Left lobe of liver (tissue), 2 donors: Measurements from ENCODE around the gene PRKCQ. TPM values are rescaled to one million over a fixed set of nuclear protein-coding genes. Genes with fewer than 3 reads are reported as not detected.
A peak's percentile ranks its signal among the peaks of the same experiment; 100 is the strongest.

Experiments used
- ATAC-seq: fragments of 200-7000 bp; cut with Tn5 transposase; one replicate; pipeline ENCODE4 v1.9.1; 2020; ENCODE audit warnings: mild to moderate bottlenecking, moderate library complexity
- DNase-seq: peaks from one replicate; pipeline ENCODE4 v3.0.0-alpha.2; 2020; ENCODE audit warnings: low spot score
- total RNA-seq: library from RNA; stranded (reverse); gene quantifications from one replicate; pipeline ENCODE4 v1.2.1, GENCODE V29; 2021
- donor health status: DM: no; HTN: no; CAD: no; lungs with moderate emphysema.
- donor health status: DM: no; HTN: yes; CAD: no.

PRKCQ gene
- total RNA-seq, 1 donor from 2014 or later = 0.20 TPM

DNA sequence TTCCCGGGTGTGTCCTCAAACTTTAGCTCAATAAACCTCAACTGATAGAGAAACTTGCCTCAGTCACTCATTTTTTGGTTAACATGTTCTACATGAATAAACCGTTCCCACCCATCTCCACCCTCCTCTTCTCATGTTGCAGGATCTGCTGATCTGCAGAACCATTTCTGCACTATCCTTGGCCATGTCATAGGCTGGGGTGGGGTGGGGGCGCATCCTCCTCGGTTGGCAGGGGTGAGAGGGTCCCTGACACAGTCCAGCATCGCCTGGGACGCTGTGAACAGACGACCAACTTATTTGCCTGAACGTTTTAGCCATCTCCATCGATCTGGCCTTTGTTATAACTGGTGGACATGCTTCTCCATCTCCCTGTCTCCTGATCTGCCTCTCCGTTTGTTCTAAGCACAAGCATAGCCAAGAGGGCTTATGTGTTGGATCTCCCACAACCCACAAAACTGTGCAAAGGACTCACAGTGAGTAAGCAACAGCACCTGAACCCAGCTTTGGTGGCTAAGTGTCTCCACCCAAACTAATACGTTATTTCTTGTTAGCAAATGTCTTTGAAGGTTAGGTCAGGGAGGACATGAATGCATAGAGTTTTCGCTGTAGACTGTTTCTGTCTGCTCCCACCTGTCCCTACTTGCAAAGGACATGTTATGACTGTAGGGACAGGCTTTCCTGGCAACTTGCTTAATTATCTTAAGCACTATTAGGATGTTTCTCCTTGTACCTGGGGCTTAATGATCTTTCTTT is 51.7 kb downstream of the PRKCQ start:
- ATAC-seq = no peak
- no peak for DNase-seq

DNA sequence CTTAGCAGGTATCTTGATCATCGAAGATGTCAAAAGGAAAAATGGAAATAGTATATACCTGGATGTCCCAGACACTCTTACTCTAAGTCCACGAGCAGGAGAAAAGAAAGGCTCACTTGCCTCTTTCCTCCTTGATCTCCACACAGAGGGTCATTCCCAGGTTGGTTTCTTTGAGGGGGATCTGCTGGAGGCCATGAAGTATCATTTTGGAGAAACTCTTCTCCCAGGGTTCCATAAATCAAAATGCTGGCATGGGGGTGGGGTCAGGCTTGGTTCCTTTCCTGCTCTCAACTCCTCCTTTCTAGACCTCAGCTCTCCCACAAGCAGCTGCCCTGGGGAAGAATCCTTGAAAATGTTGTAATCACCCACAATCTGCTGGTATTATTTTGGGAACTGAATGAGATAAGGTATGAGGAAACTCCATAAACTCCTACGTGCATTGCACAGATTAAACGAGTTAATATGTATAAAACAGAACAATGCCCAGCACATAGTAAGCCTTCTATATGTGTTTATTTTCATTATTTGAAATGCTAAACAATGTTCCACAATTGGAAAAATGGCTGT is 54.4 kb downstream of the PRKCQ start:
- DNase-seq (no peak), ATAC-seq (no peak)

DNA sequence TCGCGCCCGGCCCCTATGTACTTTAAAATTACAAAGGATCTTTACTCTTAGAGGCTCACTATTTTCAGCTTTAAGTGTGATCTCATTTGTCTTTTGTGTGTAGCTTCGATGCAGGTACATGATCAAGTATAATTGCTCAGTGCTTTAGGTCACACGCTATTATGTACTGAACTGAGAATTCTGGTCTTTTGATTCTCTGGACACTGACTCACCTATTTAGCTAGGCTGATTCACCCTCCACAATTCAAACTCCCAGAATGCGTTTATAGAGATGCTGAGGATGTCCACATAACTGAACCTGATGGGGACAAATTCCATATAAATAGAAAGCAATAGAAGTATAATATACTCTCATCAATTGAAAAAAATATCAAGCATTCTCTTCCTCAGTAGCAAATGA is 57.8 kb downstream of the PRKCQ start:
- no peak for DNase-seq
- ATAC-seq = no peak

DNA sequence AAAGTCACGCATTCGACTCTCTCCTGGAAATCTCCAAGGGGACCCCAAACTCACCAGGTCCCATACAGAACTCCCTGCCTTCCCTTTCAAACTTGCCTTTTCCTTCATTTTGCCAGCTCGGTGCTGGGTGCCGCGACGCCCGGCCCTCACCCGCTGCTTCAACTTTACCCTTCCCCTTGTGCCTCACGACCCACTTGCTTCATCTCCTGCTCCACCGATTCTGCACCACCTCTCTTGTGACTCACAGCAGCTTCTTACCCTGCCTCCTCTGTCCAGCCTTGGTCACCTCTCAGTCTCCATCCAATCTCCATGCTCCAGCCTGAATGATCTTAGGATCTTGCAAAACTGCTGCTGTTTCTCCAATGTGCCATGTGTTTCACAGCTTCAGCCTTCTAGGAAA is 59.9 kb downstream of the PRKCQ start:
- no peak for ATAC-seq
- DNase-seq = no peak

DNA sequence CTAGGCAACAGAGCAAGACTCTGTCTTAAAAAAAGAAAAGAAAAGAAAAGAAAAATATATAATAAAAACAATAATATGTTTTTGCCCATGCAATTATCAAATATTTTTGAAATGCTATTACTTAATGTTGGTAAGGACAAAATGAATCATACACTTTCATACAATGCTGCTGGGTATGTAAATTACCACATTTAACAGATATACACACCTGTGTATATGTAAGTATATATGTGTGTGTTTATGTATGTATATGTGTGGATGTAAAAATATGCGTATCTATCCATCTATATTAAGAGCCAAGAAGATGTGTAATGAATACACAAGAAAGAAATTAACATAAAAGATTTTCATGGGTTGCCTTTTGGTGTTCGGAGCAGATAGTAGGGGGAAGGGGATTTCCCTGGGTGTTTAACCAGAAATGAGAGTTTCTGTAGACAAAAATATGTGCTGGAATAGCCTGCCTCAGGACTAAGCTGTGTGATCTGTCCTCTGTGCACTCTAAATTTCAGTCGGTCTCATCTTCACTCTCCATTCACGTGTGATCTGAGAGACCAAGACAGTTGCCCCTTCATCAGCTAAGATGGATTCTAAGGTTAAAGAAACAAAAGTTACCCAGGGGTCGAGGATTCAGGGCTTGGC is 61.2 kb downstream of the PRKCQ start:
- DNase-seq (no peak), ATAC-seq (no peak)

DNA sequence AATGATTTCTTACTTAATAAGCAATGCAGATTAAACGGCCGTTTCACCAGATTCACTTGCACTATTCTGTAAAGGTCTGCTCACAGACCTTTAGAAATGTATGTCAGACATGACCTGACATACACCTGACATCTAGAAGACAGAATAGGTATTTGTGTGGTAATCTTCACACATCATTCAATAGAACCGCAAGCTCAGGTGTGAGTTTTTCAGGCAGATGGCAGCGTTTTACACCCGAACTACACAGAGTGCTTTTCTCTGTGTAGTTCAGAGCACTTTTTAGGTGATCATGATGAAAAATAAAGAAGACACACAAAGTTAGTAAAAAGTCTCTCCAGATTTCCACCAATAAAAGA is 63.2 kb downstream of the PRKCQ start:
- no peak for ATAC-seq
- DNase-seq = no peak

DNA sequence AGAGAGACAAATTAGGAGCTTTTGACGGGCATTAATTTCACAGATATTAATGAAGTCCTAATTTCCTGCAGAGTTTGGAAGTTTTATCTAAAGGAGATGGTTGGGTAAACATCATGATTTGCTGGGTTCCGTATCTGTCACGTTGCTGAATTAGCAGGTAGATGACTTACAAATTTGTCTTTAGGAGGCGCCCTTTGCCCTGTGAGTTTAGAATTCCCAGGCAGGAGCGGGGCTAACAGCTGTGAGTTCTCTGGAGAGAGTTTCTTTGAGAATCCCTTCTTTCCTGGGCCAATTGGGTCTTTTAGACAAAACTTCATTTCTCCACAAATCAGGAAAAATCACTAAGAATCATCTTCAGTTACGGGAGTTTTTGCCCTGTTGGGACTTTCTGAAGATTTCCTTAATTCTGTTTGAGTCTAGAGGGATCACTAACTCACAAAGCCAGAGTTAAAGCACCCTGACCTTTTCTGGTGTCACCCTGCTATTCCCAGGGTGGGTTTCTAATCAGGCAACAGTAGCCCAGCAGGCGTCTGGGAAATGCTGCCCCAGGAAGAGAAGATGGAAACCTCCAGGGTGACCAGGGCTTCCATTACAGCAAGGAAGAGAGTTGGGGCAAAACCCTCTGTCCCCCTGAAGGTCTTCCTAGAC is 63.7 kb downstream of the PRKCQ start:
- no peak for ATAC-seq
- DNase-seq = no peak

DNA sequence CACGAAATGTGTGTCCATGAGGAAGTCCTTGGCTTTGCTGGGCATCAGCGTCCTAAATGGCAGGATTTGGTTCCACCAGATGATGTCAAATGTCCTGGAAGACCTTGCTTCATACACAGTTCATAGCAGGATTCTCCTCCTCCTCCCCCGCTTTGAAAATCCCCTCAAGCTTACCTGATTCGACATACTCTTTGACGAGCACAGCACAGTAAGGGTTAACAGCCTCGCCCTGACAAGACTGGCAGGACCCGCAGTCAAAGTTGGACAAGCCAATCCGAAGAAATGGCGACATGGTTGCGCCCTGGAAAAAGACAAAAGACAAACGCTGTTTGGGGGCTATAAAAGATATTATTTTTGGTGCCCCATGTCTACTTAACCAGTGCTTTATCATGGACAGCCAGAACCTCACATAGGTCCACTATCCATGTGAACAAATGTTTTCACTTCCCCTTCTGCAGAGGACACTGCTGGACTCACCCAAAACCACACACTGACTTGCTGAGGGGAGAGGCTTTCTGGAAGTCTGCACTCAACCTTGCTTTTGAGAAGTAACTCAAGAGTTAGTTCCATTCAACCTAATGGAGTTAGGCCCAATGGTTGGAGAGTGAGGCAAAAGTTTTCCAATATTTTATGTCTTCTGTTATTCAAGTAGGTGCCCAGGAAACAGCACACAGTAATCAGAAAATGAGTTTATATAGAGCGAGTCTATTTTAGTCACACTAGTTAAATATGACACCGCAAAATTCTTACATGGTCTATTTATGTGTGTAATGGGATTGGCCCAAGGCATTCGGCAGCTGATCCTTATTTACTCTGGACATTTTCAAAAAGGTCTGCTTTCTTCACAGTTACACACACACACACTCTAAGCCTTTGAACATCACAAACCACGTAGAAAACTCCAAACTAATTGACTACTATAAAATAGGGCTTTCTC is 65.0 kb downstream of the PRKCQ start:
- ATAC-seq (peak; percentile 26), DNase-seq (no peak)

DNA sequence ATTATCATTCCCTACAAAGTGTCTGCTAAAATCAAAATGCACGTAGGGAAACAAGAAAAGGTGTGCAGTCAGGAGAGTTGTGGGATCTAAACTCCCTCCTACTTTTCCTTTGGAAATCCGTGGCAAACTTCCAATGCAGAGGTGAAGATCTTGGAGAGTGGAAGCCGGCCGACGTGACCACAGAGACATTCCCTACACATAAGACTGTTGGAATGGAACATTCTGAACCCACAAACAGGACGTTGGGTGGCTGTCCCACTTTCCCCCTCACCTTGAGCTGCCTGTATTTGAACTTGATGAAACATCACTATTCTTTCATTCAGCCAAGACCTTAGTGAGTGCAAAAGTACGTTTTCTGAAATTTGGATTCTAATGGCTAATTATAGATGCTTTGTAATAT is 65.9 kb downstream of the PRKCQ start:
- DNase-seq = no peak
- no peak for ATAC-seq

DNA sequence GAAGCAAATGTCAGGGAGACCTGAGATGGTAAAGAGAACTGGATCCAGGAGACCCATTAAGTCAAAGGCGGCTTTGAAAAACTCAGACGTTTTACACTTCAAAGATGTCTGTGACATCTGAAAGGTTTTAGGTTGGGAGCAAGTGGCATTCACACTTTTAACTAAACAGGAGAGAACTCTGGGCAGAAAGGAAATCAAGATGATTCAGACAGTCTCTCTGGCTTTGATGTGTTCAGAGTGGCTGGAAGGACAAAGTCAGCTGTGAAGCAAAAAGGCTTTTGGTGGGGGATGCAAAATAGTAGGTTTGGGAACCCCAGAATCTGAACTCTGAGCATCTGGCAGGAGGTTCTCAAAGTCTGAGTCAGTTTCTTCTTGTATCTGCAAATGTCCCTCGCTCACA is 66.6 kb downstream of the PRKCQ start:
- DNase-seq (no peak), ATAC-seq (no peak)

DNA sequence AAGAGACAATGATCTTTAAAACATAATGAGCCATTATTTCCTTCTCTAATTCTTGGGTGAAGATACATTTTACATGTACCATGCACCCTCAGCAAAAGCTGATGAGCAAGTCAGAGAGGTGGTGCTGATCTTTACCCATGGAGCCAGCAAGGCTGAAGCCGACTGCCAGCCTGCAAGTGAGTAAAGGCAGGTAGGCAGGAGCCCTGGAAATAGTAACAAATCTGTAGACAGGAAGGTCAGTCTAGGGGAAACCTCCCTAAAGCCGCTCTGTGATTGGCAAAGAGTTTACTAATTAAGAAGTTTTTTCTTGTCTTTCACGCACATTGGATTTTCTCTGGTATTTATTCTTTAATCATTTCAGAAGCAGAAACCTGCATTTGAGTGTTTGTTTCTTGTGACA is 67.9 kb downstream of the PRKCQ start:
- DNase-seq (no peak), ATAC-seq (no peak)

DNA sequence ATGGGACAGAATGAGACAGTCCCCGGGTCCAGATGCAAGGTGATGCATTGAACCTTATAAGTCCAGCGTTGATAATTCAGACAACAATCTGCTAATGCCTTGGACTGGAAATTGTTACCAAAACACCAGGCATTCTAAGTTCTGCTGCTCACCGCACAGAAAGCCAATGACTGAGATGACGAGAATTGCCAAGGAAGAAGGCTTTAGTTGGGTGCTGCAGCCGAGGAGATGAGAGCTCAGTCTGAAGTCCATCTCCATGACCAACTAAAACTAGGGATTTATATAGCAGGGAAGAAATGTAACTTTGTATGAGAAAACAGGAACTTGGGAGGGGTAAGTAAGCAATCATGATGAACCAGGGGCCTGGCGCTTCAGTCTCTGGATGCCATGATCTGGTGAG is 68.7 kb downstream of the PRKCQ start:
- DNase-seq (no peak), ATAC-seq (no peak)

DNA sequence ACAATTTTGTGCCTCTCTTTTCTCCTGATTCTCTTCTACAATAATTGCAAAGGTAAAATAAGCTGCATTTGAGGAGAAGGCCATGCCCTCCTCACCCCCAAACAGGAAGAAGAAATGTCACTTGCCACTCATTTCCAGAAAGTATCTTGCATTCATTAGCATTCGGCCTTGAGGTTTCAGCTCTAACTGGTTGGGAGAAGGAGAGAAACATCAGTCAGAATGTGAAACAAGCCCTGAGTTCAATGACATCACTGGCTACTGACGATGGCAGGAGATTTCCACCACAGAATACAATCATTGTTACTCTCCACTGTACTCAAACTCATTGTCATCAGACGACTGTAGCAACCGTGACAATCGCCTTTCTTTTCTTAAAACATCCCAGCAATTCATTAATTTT is 72.8 kb downstream of the PRKCQ start:
- no peak for ATAC-seq

DNA sequence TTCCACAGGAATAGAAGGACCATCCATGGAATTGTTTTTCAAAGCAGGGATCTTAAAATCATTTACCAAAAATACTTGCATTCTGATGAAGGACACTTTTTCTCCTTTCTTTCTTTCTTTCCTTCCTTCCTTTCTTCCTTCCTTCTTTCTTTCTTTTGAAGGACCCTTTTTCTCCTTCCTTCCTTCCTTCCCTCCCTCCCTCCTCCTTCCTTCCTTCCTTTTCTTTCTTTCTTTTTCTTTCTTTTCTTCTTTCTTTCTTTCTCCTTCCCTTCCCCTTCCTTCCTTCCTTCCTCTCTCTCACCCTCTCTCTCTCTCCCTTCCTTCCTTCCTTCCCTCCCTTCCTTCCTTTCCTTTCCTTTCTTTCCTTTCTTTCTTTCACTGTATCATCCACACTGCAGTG is 74.8 kb downstream of the PRKCQ start:
- DNase-seq (no peak), ATAC-seq (no peak)

More for the DNA sequence above, 72.8 kb downstream of the PRKCQ start:
- no peak for DNase-seq

DNA sequence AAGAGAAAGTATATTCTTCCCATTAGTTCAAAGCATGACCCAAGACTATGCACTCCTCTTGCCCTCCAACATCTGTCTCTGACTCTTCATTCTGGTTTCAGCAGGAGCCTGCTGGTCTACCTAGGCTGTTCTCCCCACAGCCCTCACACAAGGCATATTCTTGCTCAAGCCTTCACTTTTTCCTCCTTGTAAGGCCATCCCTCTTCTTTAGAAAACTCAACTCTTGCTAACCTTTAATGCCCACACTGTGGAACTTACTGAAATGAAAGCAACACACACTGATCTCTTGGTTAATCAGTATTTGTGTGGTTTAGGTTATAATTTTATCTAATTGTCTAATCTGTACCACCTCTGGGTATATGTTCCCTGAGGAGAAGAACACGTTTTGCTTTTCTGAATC is 75.8 kb downstream of the PRKCQ start:
- ATAC-seq = no peak
- no peak for DNase-seq

DNA sequence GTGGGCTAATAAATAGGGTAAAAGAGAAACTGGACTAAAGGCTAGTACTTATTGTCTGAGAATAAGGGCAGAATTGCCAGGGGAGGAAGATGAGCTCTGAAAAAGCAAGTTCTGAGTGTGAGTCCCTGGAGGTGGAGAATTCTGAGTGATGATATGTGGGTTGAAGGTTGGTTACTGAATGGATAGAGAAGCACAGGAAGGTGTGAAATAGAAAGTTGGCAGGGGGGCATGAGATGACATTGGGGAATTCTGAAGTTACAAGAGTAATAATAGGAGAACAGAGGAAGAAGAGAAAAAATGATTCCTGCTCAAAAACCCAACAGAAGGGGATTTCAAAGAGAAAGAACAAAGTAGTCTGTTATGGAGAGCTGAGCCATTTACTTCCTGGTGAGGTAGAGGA is 76.9 kb downstream of the PRKCQ start:
- no peak for DNase-seq
- ATAC-seq = no peak

DNA sequence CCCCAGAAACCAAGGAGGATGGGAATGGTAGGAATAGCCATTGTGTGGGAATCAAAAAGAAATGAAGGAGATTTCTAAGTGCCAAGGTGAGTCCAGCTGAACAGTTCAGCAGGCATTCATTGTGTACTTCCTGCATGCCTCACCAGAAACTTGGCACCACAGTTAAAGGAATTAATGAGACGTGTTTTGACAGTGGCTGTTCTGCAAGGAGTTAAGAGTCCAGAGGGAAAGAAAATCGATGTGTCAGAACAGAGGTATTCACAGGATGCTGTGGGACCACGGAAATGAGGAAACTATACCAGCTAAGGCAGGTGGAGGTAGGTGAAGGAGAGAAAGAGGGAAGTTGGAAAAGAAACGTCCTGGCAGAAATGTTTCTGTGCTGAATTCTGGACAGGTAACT is 78.1 kb downstream of the PRKCQ start:
- ATAC-seq (no peak), DNase-seq (no peak)

DNA sequence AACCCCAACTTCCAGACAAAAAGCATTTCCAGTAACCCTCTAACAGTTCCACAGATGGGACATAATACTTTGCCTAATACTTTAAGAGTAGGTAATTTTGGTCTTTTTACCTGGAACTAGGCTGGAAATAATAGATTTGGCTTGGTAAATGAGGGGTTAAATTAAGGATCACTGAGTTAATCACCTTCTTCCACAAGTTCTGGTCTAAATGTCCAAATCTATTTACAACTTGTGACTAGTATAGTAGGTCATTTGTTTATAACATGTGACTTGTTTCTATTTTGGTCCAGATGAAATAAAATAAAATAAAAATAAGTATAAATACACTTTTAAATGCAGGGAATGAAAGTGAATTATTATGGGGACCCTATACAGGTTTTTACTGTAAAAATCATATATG is 80.1 kb downstream of the PRKCQ start:
- DNase-seq (no peak), ATAC-seq (no peak)

DNA sequence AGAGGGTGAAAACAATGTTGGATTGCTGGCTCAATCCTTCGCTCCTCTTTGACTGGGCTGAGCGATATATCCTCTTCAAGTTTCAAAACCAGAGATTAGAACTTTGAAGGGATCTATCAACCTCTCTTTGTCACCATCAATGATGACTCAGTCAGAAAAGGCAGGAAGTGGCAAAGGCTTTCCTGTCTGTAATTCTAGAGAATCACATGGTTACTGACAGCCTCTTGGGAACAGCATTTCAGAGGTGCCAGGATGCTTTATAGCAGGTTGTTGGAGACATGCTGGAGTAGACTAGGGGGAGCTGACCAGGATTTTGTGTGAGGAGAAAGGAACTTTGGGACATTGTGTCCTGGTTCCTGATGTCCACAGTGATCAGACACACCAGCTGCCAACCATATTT is 81.3 kb downstream of the PRKCQ start:
- DNase-seq = no peak
- no peak for ATAC-seq

DNA sequence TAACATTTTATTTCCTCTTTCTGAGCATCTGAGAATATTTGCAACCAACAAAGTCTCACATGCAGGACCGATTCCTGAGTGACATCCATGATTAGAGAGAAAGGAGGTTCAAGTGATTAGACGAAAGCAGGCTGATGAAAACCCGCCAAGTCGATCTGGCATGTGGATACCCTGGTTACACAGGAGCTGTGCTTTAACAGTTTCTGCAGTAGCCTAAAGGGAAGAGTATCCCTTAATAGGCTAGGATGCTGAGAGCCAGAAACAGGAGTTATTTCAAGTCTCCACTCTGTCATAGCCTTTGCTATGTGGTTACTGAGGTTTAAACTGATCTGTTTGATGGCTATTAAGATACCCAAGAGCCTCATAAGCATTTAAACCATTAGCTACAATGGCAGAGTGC is 82.5 kb downstream of the PRKCQ start:
- DNase-seq (no peak), ATAC-seq (no peak)

DNA sequence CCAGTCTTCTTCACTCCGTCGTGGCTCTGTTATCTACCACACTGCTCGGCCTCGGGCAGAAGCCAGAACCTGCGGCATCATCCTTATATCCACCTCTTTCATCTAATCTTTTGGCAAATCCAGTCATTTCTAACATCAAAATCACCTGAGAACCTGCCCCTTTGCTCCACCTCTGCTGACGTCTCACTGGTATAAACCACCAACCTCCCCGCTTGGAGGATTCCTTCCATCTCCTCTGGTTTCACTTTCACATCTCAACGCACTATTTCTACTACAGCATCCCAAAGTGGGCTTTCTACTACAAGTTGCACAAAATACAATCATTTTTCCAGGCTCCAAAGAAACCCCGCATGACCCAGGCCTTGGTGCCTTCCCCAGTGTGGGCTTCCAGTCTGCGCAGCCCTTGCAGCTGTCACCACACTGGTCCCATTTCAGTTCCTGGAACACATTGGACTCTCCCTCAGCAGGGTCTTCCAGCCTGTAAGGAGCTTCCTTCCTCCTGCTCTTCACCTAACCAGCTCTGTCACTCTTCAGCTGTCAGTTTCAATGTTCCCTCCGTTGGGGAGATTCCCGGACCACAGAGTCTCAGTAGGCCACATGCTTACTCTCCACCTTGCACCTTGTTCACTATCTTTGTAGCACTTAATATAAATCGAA is 85.0 kb downstream of the PRKCQ start:
- no peak for ATAC-seq
- no peak for DNase-seq
